GM20431 (cell line): ENCODE data around the gene CSRP1.
"Not testable (repeated sequence)": the region's sequence is repeated elsewhere in the genome, so short reads cannot be mapped to it uniquely, and the experiment has no call there.

Experiments used
- in situ Hi-C: fragments of 300-500 bp; cut with MseI, MboI; formaldehyde crosslinking; loops from one replicate; pipeline ENCODE4 v1.15.0; 2020; ENCODE audit warnings: low sequenced_read_pairs; ENCODE audit not compliant: unreplicated experiment

CSRP1 gene

GRCh38 chr1:201499795-201500669 is 6.9 kb downstream of the CSRP1 start:
- in situ Hi-C loops: no loop called here

- in situ Hi-C loops: no loop called here
Observed at GRCh38 chr1:201499191-201499590, 7.7 kb downstream of the CSRP1 start.

GRCh38 chr1:201498621-201499020 is 8.3 kb downstream of the CSRP1 start:
- in situ Hi-C loops: no loop called here

GRCh38 chr1:201497935-201498509 is 8.9 kb downstream of the CSRP1 start:
- in situ Hi-C loops: no loop called here

GRCh38 chr1:201496296-201496690 is 10.6 kb downstream of the CSRP1 start:
- in situ Hi-C loops: no loop called here

- in situ Hi-C loops: no loop called here
Observed at GRCh38 chr1:201495551-201496295, 11.2 kb downstream of the CSRP1 start.

GRCh38 chr1:201493757-201494617 is 12.9 kb downstream of the CSRP1 start:
- in situ Hi-C loops: no loop called here

GRCh38 chr1:201493026-201493656 is 13.8 kb downstream of the CSRP1 start:
- in situ Hi-C loops: not testable (repeated sequence)

GRCh38 chr1:201491896-201492511 is 14.9 kb downstream of the CSRP1 start:
- in situ Hi-C loops: no loop called here

- in situ Hi-C loops: no loop called here
Observed at GRCh38 chr1:201490708-201491131, 16.2 kb downstream of the CSRP1 start.

GRCh38 chr1:201489643-201490261 is 17.2 kb downstream of the CSRP1 start:
- in situ Hi-C loops: no loop called here

GRCh38 chr1:201488830-201489589 is 17.9 kb downstream of the CSRP1 start:
- in situ Hi-C loops: no loop called here

- in situ Hi-C loops: no loop called here
Observed at GRCh38 chr1:201487742-201488141, 19.2 kb downstream of the CSRP1 start.

GRCh38 chr1:201486187-201486586 is 20.7 kb downstream of the CSRP1 start:
- in situ Hi-C loops: no loop called here

GRCh38 chr1:201485184-201485774 is 21.6 kb downstream of the CSRP1 start:
- in situ Hi-C loops: no loop called here

- in situ Hi-C loops: no loop called here
Observed at GRCh38 chr1:201483373-201483949, 23.5 kb downstream of the CSRP1 start.

- in situ Hi-C loops: no loop called here
Observed at GRCh38 chr1:201482755-201483154, 24.2 kb downstream of the CSRP1 start.
